WERI-Rb-1 (cell line): ENCODE data around the gene PHACTR3.

Experiments
- DNase-seq: peaks from one replicate; pipeline ENCODE4 v3.0.0-alpha.2; 2020
- H3K27ac ChIP-seq: fragments of 250-450 bp; sonication (Bioruptor Pico); 2 replicates; pipeline ENCODE4 v1.5.1; 2020; ENCODE audit warnings: mild to moderate bottlenecking, moderate library complexity
- H3K27me3 ChIP-seq: fragments of 250-450 bp; sonication (Bioruptor Pico); 2 replicates; pipeline ENCODE4 v1.5.1; 2021; ENCODE audit warnings: mild to moderate bottlenecking, low read depth, moderate library complexity; ENCODE audit not compliant: insufficient read depth, severe bottlenecking
- H3K36me3 ChIP-seq: fragments of 250-450 bp; sonication (Bioruptor Pico); 2 replicates; pipeline ENCODE4 v1.5.1; 2020; ENCODE audit warnings: mild to moderate bottlenecking, moderate library complexity
- H3K4me3 ChIP-seq: 2 replicates; pipeline ENCODE4 v1.5.1; 2011; ENCODE audit warnings: low read depth, mild to moderate bottlenecking, control low read depth, low read length
- H3K9me3 ChIP-seq: fragments of 250-450 bp; sonication (Bioruptor Pico); 2 replicates; pipeline ENCODE4 v1.5.1; 2021; ENCODE audit warnings: mild to moderate bottlenecking, moderate library complexity; ENCODE audit not compliant: severe bottlenecking
- CTCF ChIP-seq: IDR thresholded peaks from 2 replicates; pipeline ENCODE4 v1.5.1; 2011; ENCODE audit warnings: low read depth, mild to moderate bottlenecking, control low read depth, inconsistent platforms, low read length

Gene PHACTR3

DNA sequence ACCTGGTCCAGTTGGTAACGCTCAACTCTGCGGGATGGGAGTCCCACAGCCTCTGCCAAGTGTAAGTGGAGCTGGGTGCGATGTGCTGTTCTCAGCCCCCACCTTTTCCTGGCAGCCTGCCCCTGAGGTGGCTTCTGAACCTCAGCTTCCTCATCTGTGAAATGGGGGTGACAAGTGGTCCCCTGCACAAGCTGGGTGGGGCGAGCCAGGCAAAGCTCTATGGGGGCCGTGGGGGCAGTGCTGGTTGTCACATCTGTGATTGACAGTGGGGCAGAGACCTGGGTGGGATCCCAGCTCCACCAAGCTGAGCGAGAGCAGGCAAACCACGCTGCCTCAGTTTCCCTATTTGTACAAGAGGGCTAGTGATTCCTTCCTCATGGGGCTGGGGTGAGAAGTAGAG, 166.5 kb downstream of the PHACTR3 start:
- TF ChIP-seq CTCF: no peak
- Histone ChIP-seq H3K4me3 (no peak overlapping the region), H3K36me3 (no peaks in the 10 kb centered on the region), H3K27ac (no peak overlapping the region), H3K27me3 (peaks cover 99% of the 10 kb centered on the region), H3K9me3 (no peaks in the 10 kb centered on the region)
- no peak for DNase-seq

GRCh38 chr20:59771506-59772372, 167.4 kb downstream of the PHACTR3 start:
- no peaks in the 10 kb centered on the region for H3K9me3 ChIP-seq
- no peaks in the 10 kb centered on the region for H3K36me3 ChIP-seq
- peaks cover 96% of the 10 kb centered on the region for H3K27me3 ChIP-seq
- no peak for DNase-seq
- no peak overlapping the region for H3K4me3 ChIP-seq
- TF ChIP-seq CTCF: no peak
- H3K27ac ChIP-seq: no peak overlapping the region

- Histone ChIP-seq H3K27ac (no peak overlapping the region), H3K36me3 (no peaks in the 10 kb centered on the region), H3K9me3 (no peaks in the 10 kb centered on the region), H3K27me3 (peaks cover 91% of the 10 kb centered on the region), H3K4me3 (no peak overlapping the region)
- TF ChIP-seq CTCF: no peak
- no peak for DNase-seq
These were observed 168.0 kb downstream of the PHACTR3 start for GRCh38 chr20:59772373-59772705.

GRCh38 chr20:59772931-59773913, 168.9 kb downstream of the PHACTR3 start:
- Histone ChIP-seq H3K27me3 (peaks cover 92% of the 10 kb centered on the region), H3K4me3 (no peak overlapping the region), H3K9me3 (no peaks in the 10 kb centered on the region), H3K36me3 (no peaks in the 10 kb centered on the region), H3K27ac (no peak overlapping the region)
- no peak for TF ChIP-seq CTCF
- DNase-seq: no peak

GRCh38 chr20:59774204-59774641, 169.9 kb downstream of the PHACTR3 start:
- Histone ChIP-seq H3K36me3 (no peaks in the 10 kb centered on the region), H3K27ac (no peak overlapping the region), H3K27me3 (peaks cover 91% of the 10 kb centered on the region), H3K9me3 (no peaks in the 10 kb centered on the region), H3K4me3 (no peak overlapping the region)
- DNase-seq: no peak
- TF ChIP-seq CTCF: no peak
